ENCODE measurements around the gene THRB. TPM values are rescaled to one million over a fixed set of nuclear protein-coding genes. Genes with fewer than 3 reads are reported as not detected.

THRB gene
- polyA plus RNA-seq, 3 donors: 3.4 to 11.7 (median 8.1) TPM

- WGBS, 3 donors: 24 to 33% (median 29%) methylated on average over 6 of the region's 6 CpGs
- no peak overlapping the region for H3K27ac ChIP-seq (ENCODE audit: low read depth, low read length)
Observed at GRCh38 chr3:24242012-24242698, 252.5 kb downstream of the THRB start.

GRCh38 chr3:24240306-24240705 lies 254.3 kb downstream of the THRB start:
- no peak overlapping the region for H3K27ac ChIP-seq (ENCODE audit: low read depth, low read length)
- WGBS, 3 donors: 92 to 94% (median 92%) methylated on average over 6 of the region's 6 CpGs

DNA sequence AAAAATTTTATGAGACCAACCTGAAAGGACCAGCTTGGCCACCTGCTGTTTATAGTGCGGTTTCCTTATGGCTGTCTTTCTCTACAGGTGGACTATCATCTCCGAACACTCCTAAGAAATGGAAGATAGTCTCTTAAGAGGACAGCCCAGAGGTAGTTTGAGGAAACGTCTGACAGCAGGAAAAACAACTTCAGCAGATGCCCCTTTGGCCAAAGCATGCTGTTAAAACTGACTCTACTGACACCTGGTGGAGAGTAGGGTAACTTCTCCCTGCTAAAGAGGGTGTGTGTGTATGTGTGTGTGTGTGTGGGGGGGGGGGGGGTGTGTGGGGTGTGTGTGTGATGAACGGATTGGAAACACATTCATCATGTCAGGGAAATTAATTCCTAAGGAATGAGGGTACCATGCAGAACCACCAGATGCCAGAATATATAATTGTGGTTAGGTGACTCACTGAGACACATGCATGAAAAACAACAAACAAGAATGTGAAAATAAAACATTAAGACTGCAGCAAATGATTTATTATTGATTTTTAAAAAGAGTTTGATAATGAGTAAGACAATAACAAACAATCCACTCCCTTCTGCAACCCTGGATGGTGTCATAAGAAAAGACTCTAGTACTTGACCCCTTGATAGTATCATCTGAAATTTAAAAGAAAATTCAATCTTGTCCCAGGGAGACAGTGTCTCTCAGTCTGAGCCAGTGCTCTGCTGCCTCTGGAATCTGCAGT lies 256.5 kb downstream of the THRB start:
- H3K27ac ChIP-seq (ENCODE audit: low read depth, low read length): no peak overlapping the region
- WGBS, 3 donors: 20 to 30% (median 22%) methylated on average over 4 of the region's 4 CpGs

GRCh38 chr3:24235121-24235520 lies 259.5 kb downstream of the THRB start:
- 64 to 88% (median 83%) methylated on average over 3 of the region's 3 CpGs for WGBS, 3 donors
- no peak overlapping the region for H3K27ac ChIP-seq (ENCODE audit: low read depth, low read length)

GRCh38 chr3:24232784-24233183 lies 261.9 kb downstream of the THRB start:
- H3K27ac ChIP-seq (ENCODE audit: low read depth, low read length): no peak overlapping the region
- WGBS, 3 donors: 83 to 97% (median 94%) methylated on average over 1 of the region's 1 CpG

- WGBS, 3 donors: 57 to 74% (median 57%) methylated on average over 5 of the region's 5 CpGs
- H3K27ac ChIP-seq (ENCODE audit: low read depth, low read length): no peak overlapping the region
Observed at GRCh38 chr3:24229468-24230221, 265.0 kb downstream of the THRB start.

DNA sequence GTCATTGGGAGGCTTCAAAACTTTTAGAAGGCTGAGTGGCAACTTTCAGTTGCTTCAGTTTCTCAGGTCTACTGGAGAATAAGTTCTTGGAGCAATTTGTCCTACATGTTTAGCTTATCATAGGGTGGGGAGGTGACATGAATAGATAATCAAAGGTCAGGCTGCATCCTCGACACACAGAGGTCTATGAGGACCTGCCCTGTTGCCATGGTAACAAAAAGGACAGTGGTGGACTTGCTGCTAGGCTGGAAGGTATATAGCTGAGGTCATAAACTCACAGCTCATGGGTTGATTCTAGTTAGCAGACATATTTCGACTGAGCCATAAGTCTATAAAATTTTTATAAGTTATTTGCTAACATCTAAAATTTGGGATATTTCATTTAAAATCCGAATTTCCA lies 267.0 kb downstream of the THRB start:
- no peak overlapping the region for H3K27ac ChIP-seq (ENCODE audit: low read depth, low read length)

DNA sequence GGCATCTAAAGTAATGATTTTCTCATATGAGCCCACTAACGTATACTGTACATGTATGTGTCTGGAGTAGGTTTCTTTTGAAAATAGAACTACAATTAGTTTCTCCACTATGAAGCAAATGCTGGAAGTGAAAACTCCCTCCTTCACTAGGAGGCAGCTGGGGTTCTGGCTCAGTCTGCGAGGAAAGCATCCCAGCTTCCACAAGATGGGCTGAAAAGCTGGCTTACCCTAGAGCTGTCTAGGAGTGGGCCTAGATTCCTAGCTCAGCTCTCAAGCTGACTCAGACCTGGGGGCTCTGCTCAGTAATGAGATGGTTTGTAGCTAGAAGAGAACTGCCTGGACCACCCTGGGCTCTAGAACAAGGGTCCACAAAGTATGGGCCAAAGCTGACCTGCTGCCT lies 268.3 kb downstream of the THRB start:
- no peak overlapping the region for H3K27ac ChIP-seq (ENCODE audit: low read depth, low read length)
- 80 to 85% (median 82%) methylated on average over 2 of the region's 2 CpGs for WGBS, 3 donors

More for the DNA sequence above, 267.0 kb downstream of the THRB start:
- WGBS, 3 donors: 80 to 89% (median 88%) methylated on average over 3 of the region's 3 CpGs

GRCh38 chr3:24225385-24225950 lies 269.2 kb downstream of the THRB start:
- H3K27ac ChIP-seq (ENCODE audit: low read depth, low read length): no peak overlapping the region
- 48 to 56% (median 54%) methylated on average over 5 of the region's 5 CpGs for WGBS, 3 donors

DNA sequence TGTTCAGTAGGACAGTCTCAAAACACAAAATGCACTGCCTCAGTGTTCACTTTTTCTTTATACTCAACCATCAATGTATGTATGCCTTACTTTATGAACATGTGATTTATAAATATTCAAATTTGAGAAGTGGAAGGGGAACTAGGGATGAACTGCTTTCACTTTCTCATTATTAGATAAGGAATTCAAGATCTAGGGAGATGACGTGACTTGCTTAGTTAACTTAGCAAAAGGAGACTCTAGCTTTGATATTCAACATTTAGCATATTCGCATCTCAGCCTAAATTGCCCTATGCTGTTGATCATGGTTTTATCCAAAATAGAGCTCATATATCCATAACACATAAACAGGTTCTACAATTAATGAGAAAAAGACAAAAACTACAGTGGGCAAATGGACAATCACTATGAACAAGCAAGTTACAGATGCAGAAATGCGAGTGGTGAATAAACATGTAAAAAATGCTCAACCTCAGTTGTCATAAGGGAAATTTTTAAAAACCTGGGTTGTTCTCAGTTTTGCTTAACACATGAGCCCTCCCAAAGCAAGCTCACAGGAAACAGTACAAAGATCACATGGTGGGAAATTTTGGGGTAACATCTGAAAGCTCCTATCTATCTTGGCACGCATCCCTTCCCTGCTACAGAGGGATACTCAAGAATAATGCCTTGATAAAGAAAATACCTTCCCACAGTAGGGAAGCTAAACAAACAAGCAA lies 269.8 kb downstream of the THRB start:
- 76 to 83% (median 78%) methylated on average over 4 of the region's 4 CpGs for WGBS, 3 donors
- no peak overlapping the region for H3K27ac ChIP-seq (ENCODE audit: low read depth, low read length)

DNA sequence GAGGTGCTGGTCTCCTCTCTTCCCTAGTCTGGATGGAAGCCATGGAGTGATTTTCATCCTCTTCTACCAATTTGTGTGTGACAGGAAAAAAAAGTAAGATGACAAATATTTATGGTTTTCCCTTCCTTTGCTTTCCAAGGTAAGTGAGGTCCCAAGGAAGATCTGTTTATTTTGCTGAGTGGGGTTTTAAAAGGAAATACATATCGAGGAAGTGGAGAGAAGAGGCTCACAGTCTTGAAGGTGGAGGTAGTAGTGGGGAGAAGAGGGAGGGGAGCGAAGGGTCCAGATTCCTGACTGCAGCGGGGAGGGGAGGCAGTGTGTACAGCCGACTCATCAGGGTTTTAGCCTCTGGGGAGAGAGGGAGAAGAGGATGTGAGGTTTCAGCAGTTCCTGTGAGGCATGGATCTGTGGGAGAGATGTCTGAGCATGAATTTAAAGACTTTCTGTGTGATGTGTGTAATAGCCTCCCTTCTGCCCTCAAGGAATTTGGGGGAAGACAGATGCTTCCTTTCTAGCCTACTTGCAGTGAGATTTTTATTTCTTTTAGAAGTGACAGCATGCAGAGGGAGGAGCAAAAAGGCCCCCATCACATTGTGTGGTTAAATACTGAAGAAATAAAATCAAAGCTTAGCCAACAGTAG lies 272.4 kb downstream of the THRB start:
- H3K27ac ChIP-seq (ENCODE audit: low read depth, low read length): no peak overlapping the region
- WGBS, 3 donors: 47 to 94% (median 66%) methylated on average over 4 of the region's 4 CpGs

DNA sequence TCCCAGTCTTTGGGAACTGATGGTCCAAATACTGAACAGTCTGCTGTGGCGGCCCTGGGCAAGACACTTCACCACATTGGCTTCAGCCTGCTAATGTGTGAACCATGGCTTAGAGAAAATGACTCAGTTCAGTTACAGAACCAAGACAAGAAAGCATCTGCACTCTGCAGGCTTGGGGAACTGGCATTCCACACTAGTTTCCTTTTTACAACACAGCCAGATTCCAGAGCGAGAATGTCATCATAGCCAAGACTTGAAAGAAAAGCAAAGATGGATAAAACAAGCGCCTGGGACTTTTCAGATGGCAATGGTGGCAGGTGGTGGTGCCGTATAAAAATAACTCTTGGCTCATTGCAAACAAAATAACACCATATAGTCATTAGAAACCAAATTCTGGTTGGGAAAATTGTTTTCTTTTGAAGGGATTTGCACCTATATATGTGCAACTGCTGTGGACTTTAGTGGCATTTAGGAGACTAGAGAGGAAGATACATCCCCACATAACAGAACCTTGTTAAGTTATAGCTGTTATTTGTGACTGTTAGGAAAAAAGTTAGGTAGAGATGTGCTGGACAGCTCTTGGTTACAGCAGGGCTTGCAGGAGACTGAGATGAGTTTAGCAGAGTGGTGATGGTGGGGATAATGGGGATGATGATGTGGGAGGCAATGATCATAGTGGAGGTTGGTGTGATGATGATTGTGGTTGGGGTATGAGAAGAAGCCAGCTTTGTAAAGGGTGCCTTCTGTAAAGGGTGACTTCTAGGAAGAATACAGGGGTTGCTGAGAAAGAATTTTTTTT lies 273.6 kb downstream of the THRB start:
- 65 to 81% (median 68%) methylated on average over 4 of the region's 4 CpGs for WGBS, 3 donors
- no peak overlapping the region for H3K27ac ChIP-seq (ENCODE audit: low read depth, low read length)

GRCh38 chr3:24215502-24215901 lies 279.1 kb downstream of the THRB start:
- 77 to 84% (median 78%) methylated on average over 2 of the region's 2 CpGs for WGBS, 3 donors

GRCh38 chr3:24211381-24211780 lies 283.3 kb downstream of the THRB start:
- H3K27ac ChIP-seq (ENCODE audit: low read depth, low read length): no peak overlapping the region
- WGBS, 3 donors: 93 to 96% (median 93%) methylated on average over 3 of the region's 3 CpGs

More at GRCh38 chr3:24215502-24215901, 279.1 kb downstream of the THRB start:
- H3K27ac ChIP-seq (ENCODE audit: low read depth, low read length): no peak overlapping the region

DNA sequence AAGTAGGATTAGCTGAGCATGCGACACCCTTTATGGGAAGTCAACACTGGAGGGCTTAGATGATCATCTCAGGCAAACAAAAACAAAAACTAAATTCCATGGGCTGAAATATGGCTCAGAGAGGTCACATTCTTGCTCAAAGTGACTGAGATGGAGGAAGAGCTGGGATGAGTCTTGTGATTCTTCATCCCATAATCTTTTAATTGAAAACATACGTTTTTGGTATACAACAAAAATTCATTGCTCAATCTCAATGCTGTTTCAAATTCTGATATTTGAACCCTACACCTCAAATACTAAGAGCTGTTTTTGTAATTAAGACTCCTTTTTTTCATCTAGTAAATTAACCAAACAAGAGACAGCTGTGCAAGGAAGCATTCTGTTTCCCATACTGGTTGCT lies 292.6 kb downstream of the THRB start:
- H3K27ac ChIP-seq (ENCODE audit: low read depth, low read length): no peak overlapping the region
- 73 to 93% (median 88%) methylated on average over 2 of the region's 2 CpGs for WGBS, 3 donors

GRCh38 chr3:24201301-24201700 lies 293.3 kb downstream of the THRB start:
- WGBS, 3 donors: 82 to 96% (median 93%) methylated on average over 1 of the region's 1 CpG
- no peak overlapping the region for H3K27ac ChIP-seq (ENCODE audit: low read depth, low read length)

- WGBS, 3 donors: 67 to 87% (median 74%) methylated on average over 5 of the region's 5 CpGs
- no peak overlapping the region for H3K27ac ChIP-seq (ENCODE audit: low read depth, low read length)
Observed at GRCh38 chr3:24199775-24200247, 294.8 kb downstream of the THRB start.

Data from adipose tissue (tissue), 3 donors.